ENCODE measurements around the gene TREX2. TPM values are rescaled to one million over a fixed set of nuclear protein-coding genes. Genes with fewer than 3 reads are reported as not detected.

The TREX2 gene
- polyA plus RNA-seq, 1 donor from 2014 or later, result not detected

GRCh38 chrX:153444333-153445011 lies 1.4 kb downstream of the TREX2 start:
- TF ChIP-seq MXI1 (conservative IDR thresholded peaks at IDR 0.05; ENCODE audit: poor library complexity, severe bottlenecking) (no peak), REST (IDR thresholded peaks at IDR 0.05; ENCODE audit: borderline replicate concordance) (no peak)
- Histone ChIP-seq H3K36me3 (ENCODE audit: insufficient read depth, low read length) (no peaks in the 10 kb centered on the region), H3K27ac (ENCODE audit: low read length) (no peak overlapping the region), H2AFZ (ENCODE audit: low read depth, low read length) (no peak overlapping the region), H3F3A (ENCODE audit: insufficient read depth, low read length, poor library complexity, severe bottlenecking) (no peaks in the 10 kb centered on the region), H3K4me3 (ENCODE audit: low read length) (no peak overlapping the region), H3K79me2 (replicated peaks; ENCODE audit: insufficient read depth, low read length) (no peaks in the 10 kb centered on the region), H3K27me3 (ENCODE audit: insufficient read depth, low read depth, low read length) (no peaks in the 10 kb centered on the region), H3K4me2 (ENCODE audit: low read length) (no peak overlapping the region), H3K9ac (ENCODE audit: low read length) (no peak overlapping the region), H3K9me2 (ENCODE audit: insufficient read depth, low read length) (no peaks in the 10 kb centered on the region), H4K20me1 (ENCODE audit: insufficient read depth) (no peaks in the 10 kb centered on the region), H3K9me3 (ENCODE audit: low read length) (no peaks in the 10 kb centered on the region)

GRCh38 chrX:153443476-153444332 lies 2.2 kb downstream of the TREX2 start:
- no peaks in the 10 kb centered on the region for H3K9me2 ChIP-seq (ENCODE audit: insufficient read depth, low read length)
- no peak overlapping the region for H3K9ac ChIP-seq (ENCODE audit: low read length)
- H3K27ac ChIP-seq (ENCODE audit: low read length), result no peak overlapping the region
- no peaks in the 10 kb centered on the region for H3K9me3 ChIP-seq (ENCODE audit: low read length)
- no peak overlapping the region for H2AFZ ChIP-seq (ENCODE audit: low read depth, low read length)
- H3K79me2 ChIP-seq (replicated peaks; ENCODE audit: insufficient read depth, low read length), result no peaks in the 10 kb centered on the region
- H3K4me2 ChIP-seq (ENCODE audit: low read length), result no peak overlapping the region
- H3F3A ChIP-seq (ENCODE audit: insufficient read depth, low read length, poor library complexity, severe bottlenecking), result no peaks in the 10 kb centered on the region
- no peaks in the 10 kb centered on the region for H3K27me3 ChIP-seq (ENCODE audit: insufficient read depth, low read depth, low read length)
- no peak overlapping the region for H3K4me3 ChIP-seq (ENCODE audit: low read length)
- H4K20me1 ChIP-seq (ENCODE audit: insufficient read depth), result no peaks in the 10 kb centered on the region
- no peaks in the 10 kb centered on the region for H3K36me3 ChIP-seq (ENCODE audit: insufficient read depth, low read length)
- TF ChIP-seq EP300 (conservative IDR thresholded peaks at IDR 0.05; ENCODE audit: poor library complexity, severe bottlenecking) (no peak), SMC3 (conservative IDR thresholded peaks at IDR 0.05; ENCODE audit: poor library complexity) (no peak), RAD21 (conservative IDR thresholded peaks at IDR 0.05) (no peak), TAF1 (IDR thresholded peaks at IDR 0.05; ENCODE audit: low read depth) (no peak), EZH2 (IDR thresholded peaks at IDR 0.05; ENCODE audit: borderline replicate concordance, insufficient read depth, low read length, poor library complexity, severe bottlenecking) (no peak), REST (IDR thresholded peaks at IDR 0.05; ENCODE audit: borderline replicate concordance) (no peak), POLR2AphosphoS5 (IDR thresholded peaks at IDR 0.05) (no peak), MXI1 (conservative IDR thresholded peaks at IDR 0.05; ENCODE audit: poor library complexity, severe bottlenecking) (no peak), CTCF (IDR thresholded peaks at IDR 0.05; ENCODE audit: poor library complexity, severe bottlenecking) (no peak)
